ENCODE results near the gene PALM. TPM values are rescaled to one million over a fixed set of nuclear protein-coding genes. Genes with fewer than 3 reads are reported as not detected.

PALM gene
- total RNA-seq, 3 donors from 2014 or later: 16.1 to 61.0 (median 35.1) TPM

DNA sequence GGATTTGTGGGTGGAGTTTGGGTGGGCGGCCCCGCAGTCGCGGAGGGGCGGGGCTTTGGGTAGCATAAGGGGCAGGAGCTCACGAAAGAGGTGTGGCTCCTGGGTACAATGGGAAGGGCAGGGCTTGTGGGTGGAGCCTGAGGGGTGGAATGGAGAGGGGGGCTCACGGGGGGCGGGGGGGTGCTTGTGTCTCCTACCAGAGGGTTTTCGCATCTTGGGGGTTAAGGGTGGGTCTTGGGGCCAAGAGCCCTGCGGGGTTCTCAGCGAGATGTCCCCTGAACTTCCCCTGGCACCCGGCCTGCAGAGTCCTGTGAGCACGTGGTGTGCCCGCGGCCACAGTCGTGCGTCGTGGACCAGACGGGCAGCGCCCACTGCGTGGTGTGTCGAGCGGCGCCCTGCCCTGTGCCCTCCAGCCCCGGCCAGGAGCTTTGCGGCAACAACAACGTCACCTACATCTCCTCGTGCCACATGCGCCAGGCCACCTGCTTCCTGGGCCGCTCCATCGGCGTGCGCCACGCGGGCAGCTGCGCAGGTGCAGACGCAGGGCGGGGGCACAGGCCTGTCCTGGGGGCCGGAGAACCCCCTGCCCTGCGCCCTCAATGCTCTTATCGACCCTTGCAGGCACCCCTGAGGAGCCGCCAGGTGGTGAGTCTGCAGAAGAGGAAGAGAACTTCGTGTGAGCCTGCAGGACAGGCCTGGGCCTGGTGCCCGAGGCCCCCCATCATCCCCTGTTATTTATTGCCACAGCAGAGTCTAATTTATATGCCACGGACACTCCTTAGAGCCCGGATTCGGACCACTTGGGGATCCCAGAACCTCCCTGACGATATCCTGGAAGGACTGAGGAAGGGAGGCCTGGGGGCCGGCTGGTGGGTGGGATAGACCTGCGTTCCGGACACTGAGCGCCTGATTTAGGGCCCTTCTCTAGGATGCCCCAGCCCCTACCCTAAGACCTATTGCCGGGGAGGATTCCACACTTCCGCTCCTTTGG, 27.4 kb upstream of the PALM start:
- H3K9me3 ChIP-seq: no peaks in the 10 kb centered on the region
- peak in 1 of 2 donors; percentile 53 for DNase-seq (ENCODE audit: low spot score in 2 of 2)
- H3K27ac ChIP-seq: peak overlapping the region; percentile 90 to 98
- peaks cover 9 to 15% of the 10 kb centered on the region in 2 donors for H3K4me1 ChIP-seq
- TF ChIP-seq, protein P1, sequence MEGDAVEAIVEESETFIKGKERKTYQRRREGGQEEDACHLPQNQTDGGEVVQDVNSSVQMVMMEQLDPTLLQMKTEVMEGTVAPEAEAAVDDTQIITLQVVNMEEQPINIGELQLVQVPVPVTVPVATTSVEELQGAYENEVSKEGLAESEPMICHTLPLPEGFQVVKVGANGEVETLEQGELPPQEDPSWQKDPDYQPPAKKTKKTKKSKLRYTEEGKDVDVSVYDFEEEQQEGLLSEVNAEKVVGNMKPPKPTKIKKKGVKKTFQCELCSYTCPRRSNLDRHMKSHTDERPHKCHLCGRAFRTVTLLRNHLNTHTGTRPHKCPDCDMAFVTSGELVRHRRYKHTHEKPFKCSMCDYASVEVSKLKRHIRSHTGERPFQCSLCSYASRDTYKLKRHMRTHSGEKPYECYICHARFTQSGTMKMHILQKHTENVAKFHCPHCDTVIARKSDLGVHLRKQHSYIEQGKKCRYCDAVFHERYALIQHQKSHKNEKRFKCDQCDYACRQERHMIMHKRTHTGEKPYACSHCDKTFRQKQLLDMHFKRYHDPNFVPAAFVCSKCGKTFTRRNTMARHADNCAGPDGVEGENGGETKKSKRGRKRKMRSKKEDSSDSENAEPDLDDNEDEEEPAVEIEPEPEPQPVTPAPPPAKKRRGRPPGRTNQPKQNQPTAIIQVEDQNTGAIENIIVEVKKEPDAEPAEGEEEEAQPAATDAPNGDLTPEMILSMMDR (IDR thresholded peaks at IDR 0.05): no peak
- TF ChIP-seq POLR2AphosphoS5 (IDR thresholded peaks at IDR 0.05) (no peak), POLR2A (IDR thresholded peaks at IDR 0.05) (no peak)
- intact Hi-C loops (cut with DNase I; ENCODE audit: low total_unique reads): no loop called here
- no peaks in the 10 kb centered on the region for H3K36me3 ChIP-seq
- H3K27me3 ChIP-seq: no peaks in the 10 kb centered on the region
- peak overlapping the region; percentile 44 to 99 (median 72) for H3K4me3 ChIP-seq

DNA sequence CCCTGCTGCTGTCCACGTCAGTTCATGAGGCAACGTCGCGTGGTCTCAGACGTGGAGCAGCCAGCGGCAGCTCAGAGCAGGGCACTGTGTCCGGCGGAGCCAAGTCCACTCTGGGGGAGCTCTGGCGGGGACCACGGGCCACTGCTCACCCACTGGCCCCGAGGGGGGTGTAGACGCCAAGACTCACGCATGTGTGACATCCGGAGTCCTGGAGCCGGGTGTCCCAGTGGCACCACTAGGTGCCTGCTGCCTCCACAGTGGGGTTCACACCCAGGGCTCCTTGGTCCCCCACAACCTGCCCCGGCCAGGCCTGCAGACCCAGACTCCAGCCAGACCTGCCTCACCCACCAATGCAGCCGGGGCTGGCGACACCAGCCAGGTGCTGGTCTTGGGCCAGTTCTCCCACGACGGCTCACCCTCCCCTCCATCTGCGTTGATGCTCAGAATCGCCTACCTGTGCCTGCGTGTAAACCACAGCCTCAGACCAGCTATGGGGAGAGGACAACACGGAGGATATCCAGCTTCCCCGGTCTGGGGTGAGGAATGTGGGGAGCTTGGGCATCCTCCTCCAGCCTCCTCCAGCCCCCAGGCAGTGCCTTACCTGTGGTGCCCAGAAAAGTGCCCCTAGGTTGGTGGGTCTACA, 25.9 kb upstream of the PALM start:
- H3K9me3 ChIP-seq: no peaks in the 10 kb centered on the region

DNA sequence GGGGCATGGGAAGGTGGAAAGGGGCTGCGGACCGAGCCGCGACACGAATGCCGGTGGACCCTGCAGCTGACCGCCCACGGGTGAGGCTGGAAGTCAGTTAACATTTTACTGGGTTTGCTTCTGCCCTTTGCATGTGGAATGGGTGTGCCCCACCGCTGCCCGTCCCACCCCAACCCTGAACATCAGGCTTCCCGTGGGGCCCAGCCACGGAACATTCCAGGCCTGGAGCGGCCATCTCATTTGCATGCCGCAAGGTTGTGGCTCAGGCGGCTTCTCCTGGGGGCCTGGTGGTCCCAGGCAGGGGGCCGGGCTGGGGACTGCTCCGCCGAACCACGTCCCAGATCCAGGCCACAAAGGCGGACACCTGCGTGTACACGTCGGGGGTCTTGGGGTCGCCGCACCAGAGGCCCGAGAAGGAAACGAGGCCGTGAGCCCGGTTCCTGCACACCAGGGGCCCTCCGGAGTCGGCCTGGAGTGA, 23.2 kb upstream of the PALM start:
- H3K9me3 ChIP-seq: no peaks in the 10 kb centered on the region
- TF ChIP-seq, protein P1 (IDR thresholded peaks at IDR 0.05): no peak
- TF ChIP-seq POLR2AphosphoS5 (IDR thresholded peaks at IDR 0.05) (no peak), POLR2A (IDR thresholded peaks at IDR 0.05) (no peak)

More for the DNA sequence above, 25.9 kb upstream of the PALM start:
- Histone ChIP-seq H3K27me3 (no peaks in the 10 kb centered on the region), H3K36me3 (no peaks in the 10 kb centered on the region), H3K4me1 (peaks cover 2 to 5% of the 10 kb centered on the region in 2 donors), H3K4me3 (no peak overlapping the region), H3K27ac (no peak overlapping the region)
- intact Hi-C loops (cut with DNase I; ENCODE audit: low total_unique reads): no loop called here
- DNase-seq (ENCODE audit: low spot score in 2 of 2): peak in 1 of 2 donors; percentile 47
- TF ChIP-seq POLR2A (IDR thresholded peaks at IDR 0.05) (no peak), POLR2AphosphoS5 (IDR thresholded peaks at IDR 0.05) (no peak)

DNA sequence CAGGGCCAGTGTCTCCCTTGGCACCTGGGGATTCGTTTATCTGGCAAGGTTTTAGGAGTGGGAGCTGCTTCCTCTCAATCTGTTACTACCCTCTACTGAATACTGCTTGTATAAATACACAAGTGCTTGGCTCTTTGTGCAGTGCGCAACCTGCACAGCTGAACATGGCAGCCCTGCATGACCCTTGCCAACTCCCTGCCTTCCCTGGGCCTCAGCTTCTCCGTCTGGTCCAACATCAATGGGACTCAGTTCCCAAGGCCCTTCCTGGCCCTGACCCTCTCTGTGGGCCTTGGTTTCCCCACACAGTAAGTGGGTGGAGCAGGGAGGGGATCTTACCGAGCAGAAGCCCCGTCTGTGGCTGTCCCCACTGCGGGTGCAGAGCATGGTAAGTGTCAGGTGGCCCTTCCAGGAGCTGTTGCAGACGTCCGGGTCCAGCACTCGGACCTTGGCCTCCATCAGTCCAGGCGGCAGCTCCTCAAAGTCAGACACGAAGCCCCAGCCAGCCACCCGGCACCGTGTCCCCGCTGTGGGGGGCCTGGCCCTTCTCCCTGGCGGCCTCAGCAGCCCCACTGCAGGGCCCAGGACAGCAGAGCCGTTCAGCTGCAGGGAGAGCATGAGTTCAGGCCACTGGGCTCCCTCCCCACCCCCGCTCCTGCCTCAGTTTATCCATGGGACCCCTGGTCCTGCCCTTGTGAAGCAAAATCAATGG, 22.0 kb upstream of the PALM start:
- H3K4me3 ChIP-seq: no peak overlapping the region
- intact Hi-C loops (cut with DNase I; ENCODE audit: low total_unique reads): no loop called here
- H3K36me3 ChIP-seq: no peaks in the 10 kb centered on the region
- H3K27me3 ChIP-seq: no peaks in the 10 kb centered on the region
- no peak for DNase-seq (ENCODE audit: low spot score in 2 of 2)
- TF ChIP-seq, protein P1 (IDR thresholded peaks at IDR 0.05): no peak
- TF ChIP-seq POLR2AphosphoS5 (IDR thresholded peaks at IDR 0.05) (no peak), POLR2A (IDR thresholded peaks at IDR 0.05) (no peak)
- no peaks in the 10 kb centered on the region for H3K4me1 ChIP-seq
- no peaks in the 10 kb centered on the region for H3K9me3 ChIP-seq
- no peak overlapping the region for H3K27ac ChIP-seq

More for the DNA sequence above, 23.2 kb upstream of the PALM start:
- intact Hi-C loops (cut with DNase I; ENCODE audit: low total_unique reads): no loop called here
- no peak for DNase-seq (ENCODE audit: low spot score in 2 of 2)
- no peaks in the 10 kb centered on the region for H3K27me3 ChIP-seq
- H3K4me3 ChIP-seq: no peak overlapping the region
- H3K4me1 ChIP-seq: no peaks in the 10 kb centered on the region
- no peaks in the 10 kb centered on the region for H3K36me3 ChIP-seq
- H3K27ac ChIP-seq: no peak overlapping the region

DNA sequence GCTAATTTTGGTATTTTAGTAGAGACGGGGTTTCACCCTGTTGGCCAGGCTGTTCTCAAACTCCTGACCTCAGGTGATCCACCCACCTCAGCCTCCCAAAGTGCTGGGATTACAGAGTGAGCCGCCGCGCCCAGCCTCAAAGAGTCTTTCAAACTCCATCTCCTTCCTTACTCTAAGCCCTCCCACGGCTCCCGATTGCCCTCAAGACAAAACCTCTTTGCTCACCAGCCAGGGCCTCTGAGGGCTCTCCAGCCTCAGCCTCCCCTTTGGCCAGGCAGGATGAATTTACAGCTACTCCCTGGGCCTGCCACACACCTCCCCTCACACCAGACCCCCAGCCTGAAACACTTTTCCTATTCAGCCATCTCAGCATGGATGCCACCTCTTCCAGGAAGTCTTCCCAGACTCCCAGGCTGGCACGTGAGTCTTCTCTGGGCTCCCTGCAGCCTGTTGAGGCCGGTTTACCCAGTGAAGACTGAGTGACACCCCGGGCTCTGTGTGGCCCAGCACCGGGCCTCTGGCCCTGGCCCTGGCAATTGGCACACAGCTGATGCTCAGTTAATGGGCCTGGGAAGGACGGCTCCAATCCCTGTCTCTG, 21.1 kb upstream of the PALM start:
- H3K4me1 ChIP-seq: no peaks in the 10 kb centered on the region
- TF ChIP-seq POLR2AphosphoS5 (IDR thresholded peaks at IDR 0.05): no peak
- no peak for TF ChIP-seq POLR2A (IDR thresholded peaks at IDR 0.05)
- TF ChIP-seq, protein P1 (IDR thresholded peaks at IDR 0.05): no peak
- DNase-seq (ENCODE audit: low spot score in 2 of 2): no peak
- no peak overlapping the region for H3K27ac ChIP-seq
- intact Hi-C loops (cut with DNase I; ENCODE audit: low total_unique reads): no loop called here
- H3K36me3 ChIP-seq: no peaks in the 10 kb centered on the region
- H3K27me3 ChIP-seq: no peaks in the 10 kb centered on the region
- no peak overlapping the region for H3K4me3 ChIP-seq
- no peaks in the 10 kb centered on the region for H3K9me3 ChIP-seq
